Inferior parietal cortex (tissue), 1 donor: ENCODE data around the gene OR10A6.

Source experiments
- DNase-seq: peaks from one replicate; pipeline ENCODE4 v3.0.0-alpha.2; 2016; ENCODE audit errors: extremely low spot score

Gene OR10A6

GRCh38 chr11:7931168-7931567 lies at the start of gene OR10A6:
TSS of gene OR10A6 (minus strand) at chr11:7931268. CDS start at chr11:7928662, 2,606 bp downstream.
- DNase-seq, result no peak

- DNase-seq, result no peak
Measured at GRCh38 chr11:7977232-7977917, 46.3 kb upstream of the OR10A6 start.

- DNase-seq, result no peak
Measured at GRCh38 chr11:7974668-7975067, 43.6 kb upstream of the OR10A6 start.

- no peak for DNase-seq
Measured at GRCh38 chr11:7973011-7973410, 41.9 kb upstream of the OR10A6 start.

- DNase-seq, result no peak
Measured at GRCh38 chr11:7971846-7972245, 40.8 kb upstream of the OR10A6 start.

GRCh38 chr11:7969756-7970646 lies 38.9 kb upstream of the OR10A6 start:
- DNase-seq, result no peak

- DNase-seq, result no peak
Measured at GRCh38 chr11:7968686-7969085, 37.6 kb upstream of the OR10A6 start.

- DNase-seq, result no peak
Measured at GRCh38 chr11:7967826-7968225, 36.8 kb upstream of the OR10A6 start.

GRCh38 chr11:7967097-7967496 lies 36.0 kb upstream of the OR10A6 start:
- DNase-seq, result no peak

GRCh38 chr11:7965386-7965785 lies 34.3 kb upstream of the OR10A6 start, which contains the start of gene NLRP10:
TSS of gene NLRP10 (minus strand) at chr11:7965447. CDS start at chr11:7963495, 1,952 bp downstream.
- no peak for DNase-seq

- no peak for DNase-seq
Measured at GRCh38 chr11:7964873-7965272, 33.8 kb upstream of the OR10A6 start.

GRCh38 chr11:7964261-7964660 lies 33.2 kb upstream of the OR10A6 start:
- no peak for DNase-seq

GRCh38 chr11:7955191-7955590 lies 24.1 kb upstream of the OR10A6 start:
- no peak for DNase-seq

GRCh38 chr11:7949934-7950333 lies 18.9 kb upstream of the OR10A6 start:
- no peak for DNase-seq

- no peak for DNase-seq
Measured at GRCh38 chr11:7944123-7944522, 13.1 kb upstream of the OR10A6 start.

GRCh38 chr11:7941608-7942007 lies 10.5 kb upstream of the OR10A6 start, which contains the start of gene OR10A3:
TSS of gene OR10A3 (minus strand) at chr11:7941708. CDS start at chr11:7939520, 2,188 bp downstream.
- DNase-seq, result no peak

- no peak for DNase-seq
Measured at GRCh38 chr11:7941146-7941545, 10.1 kb upstream of the OR10A6 start.

- DNase-seq, result no peak
Measured at GRCh38 chr11:7936615-7937014, 5.5 kb upstream of the OR10A6 start.

GRCh38 chr11:7927635-7928034 lies 3.4 kb downstream of the OR10A6 start:
- DNase-seq, result no peak

- DNase-seq, result no peak
Measured at GRCh38 chr11:7924536-7924935, 6.5 kb downstream of the OR10A6 start.

GRCh38 chr11:7918141-7918540 lies 12.9 kb downstream of the OR10A6 start:
- DNase-seq, result no peak

- no peak for DNase-seq
Measured at GRCh38 chr11:7911011-7911410, 20.1 kb downstream of the OR10A6 start.

- DNase-seq, result no peak
Measured at GRCh38 chr11:7910286-7910788, 20.7 kb downstream of the OR10A6 start.
